ENCODE results near the gene MYBPC2.

The MYBPC2 gene

DNA sequence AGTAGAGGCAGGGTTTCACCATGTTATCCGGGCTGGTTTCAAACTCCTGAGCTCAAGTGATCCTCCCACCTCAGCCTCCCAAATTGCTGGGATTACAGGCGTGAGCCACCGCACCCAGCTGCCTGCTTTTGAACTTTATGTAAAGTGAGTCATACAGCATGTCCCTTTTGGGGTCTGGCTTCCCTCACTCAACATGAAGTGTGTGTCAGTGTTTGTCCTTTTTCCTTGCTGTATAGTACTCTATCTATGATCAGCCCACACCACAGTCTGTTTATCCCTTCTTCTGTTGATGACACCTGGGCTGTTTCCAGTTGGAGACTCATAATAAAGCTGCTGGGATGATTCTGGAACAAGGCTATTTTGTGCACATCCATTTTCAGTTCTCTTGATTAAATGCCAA is 11.9 kb upstream of the MYBPC2 start:
- Histone ChIP-seq H3K4me3 (no peak overlapping the region), H3K36me3 (ENCODE audit: insufficient read depth, low read length) (no peaks in the 10 kb centered on the region), H3K9ac (ENCODE audit: insufficient read length) (no peak overlapping the region), H3K27ac (no peak overlapping the region), H3K9me3 (ENCODE audit: low read depth, low read length) (no peaks in the 10 kb centered on the region)
- TF ChIP-seq POLR2AphosphoS5 (IDR thresholded peaks at IDR 0.05; ENCODE audit: borderline replicate concordance, low read depth, low read length) (no peak), FOXP2 (optimal IDR thresholded peaks at IDR 0.05; ENCODE audit: control extremely low read depth, extremely low read length, insufficient read depth) (no peak), EZH2 (IDR thresholded peaks at IDR 0.05) (no peak)
- DNase-seq (ENCODE audit: low read depth, low spot score) = no peak

DNA sequence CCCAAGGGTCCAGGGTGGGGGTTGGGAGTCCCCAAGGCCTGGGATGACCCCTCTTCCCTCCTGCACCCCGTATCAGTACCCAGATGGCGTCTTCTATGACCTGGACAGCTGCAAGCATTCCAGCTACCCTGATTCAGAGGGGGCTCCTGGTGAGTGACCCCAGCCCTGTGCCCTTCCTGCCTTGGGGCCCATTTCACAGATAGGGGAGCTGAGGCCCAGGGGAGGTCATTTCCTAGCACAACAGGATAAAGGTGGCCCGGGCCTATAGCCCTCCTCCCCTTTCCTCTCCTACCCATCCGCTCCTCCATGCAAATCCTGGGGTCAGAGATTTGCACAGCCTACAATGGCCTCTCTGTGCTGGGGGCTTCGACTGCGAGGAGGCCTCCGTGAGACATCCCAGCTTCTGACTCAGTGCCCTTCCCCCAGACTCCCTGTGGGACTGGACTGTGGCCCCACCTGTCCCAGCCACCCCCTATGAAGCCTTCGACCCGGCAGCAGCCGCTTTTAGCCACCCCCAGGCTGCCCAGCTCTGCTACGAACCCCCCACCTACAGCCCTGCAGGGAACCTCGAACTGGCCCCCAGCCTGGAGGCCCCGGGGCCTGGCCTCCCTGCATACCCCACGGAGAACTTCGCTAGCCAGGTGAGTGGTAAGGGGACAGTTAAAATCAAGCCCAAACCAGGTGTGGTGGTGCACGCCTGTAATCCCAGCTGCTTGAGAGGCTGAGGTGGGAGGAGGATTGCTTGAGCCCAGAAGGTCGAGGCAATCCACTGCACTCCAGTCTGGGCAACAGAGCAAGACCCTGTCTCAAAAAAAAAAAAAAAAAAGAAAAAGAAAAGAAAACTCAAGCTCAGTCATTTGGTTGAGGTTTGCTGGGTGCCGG is 10.1 kb upstream of the MYBPC2 start:
- Histone ChIP-seq H3K36me3 (ENCODE audit: insufficient read depth, low read length) (no peaks in the 10 kb centered on the region), H3K4me3 (no peak overlapping the region), H3K9ac (ENCODE audit: insufficient read length) (no peak overlapping the region), H3K27ac (no peak overlapping the region), H3K9me3 (ENCODE audit: low read depth, low read length) (no peaks in the 10 kb centered on the region)
- no peak for TF ChIP-seq FOXP2 (optimal IDR thresholded peaks at IDR 0.05; ENCODE audit: control extremely low read depth, extremely low read length, insufficient read depth)
- no peak for TF ChIP-seq EZH2 (IDR thresholded peaks at IDR 0.05)
- no peak for TF ChIP-seq POLR2AphosphoS5 (IDR thresholded peaks at IDR 0.05; ENCODE audit: borderline replicate concordance, low read depth, low read length)
- DNase-seq (ENCODE audit: low read depth, low spot score) = no peak

DNA sequence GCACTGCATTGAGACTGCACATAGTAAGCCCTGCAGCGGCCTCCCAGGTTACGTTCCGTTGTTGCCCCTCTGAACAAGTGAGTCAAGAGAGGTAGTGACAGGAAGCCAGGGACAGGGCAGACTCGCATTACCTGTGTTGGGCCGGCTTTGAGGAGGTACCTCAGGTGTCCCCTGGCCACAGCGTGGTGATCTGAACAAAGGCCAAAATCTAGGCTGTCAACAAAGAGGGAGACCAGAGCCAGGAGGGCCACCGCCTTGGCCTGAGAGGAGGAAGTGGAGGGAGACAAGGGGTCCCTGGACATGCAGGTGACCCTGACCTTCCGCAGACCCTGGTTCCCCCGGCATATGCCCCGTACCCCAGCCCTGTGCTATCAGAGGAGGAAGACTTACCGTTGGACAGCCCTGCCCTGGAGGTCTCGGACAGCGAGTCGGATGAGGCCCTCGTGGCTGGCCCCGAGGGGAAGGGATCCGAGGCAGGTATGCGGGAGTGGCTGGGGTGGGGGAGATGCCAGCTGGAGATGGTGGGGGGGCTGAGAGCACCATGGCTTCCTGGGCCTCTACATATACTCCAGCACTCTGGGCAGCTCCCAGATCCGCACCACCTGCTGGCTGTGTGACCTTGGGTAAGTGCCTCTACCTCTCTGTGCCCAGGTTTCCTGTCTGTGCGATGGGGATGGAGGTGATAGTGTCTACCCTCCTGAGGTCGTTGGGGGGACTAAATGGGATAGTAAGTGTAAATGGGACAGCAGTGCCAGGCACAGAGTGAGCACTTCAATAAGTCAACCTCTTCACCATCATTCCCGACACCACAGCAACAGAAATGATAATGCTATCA is 9.2 kb upstream of the MYBPC2 start:
- TF ChIP-seq EZH2 (IDR thresholded peaks at IDR 0.05) (no peak), FOXP2 (optimal IDR thresholded peaks at IDR 0.05; ENCODE audit: control extremely low read depth, extremely low read length, insufficient read depth) (no peak), POLR2AphosphoS5 (IDR thresholded peaks at IDR 0.05; ENCODE audit: borderline replicate concordance, low read depth, low read length) (no peak)
- no peaks in the 10 kb centered on the region for H3K9me3 ChIP-seq (ENCODE audit: low read depth, low read length)
- H3K9ac ChIP-seq (ENCODE audit: insufficient read length) = no peak overlapping the region
- no peak for DNase-seq (ENCODE audit: low read depth, low spot score)
- no peaks in the 10 kb centered on the region for H3K36me3 ChIP-seq (ENCODE audit: insufficient read depth, low read length)
- H3K4me3 ChIP-seq = no peak overlapping the region
- no peak overlapping the region for H3K27ac ChIP-seq

DNA sequence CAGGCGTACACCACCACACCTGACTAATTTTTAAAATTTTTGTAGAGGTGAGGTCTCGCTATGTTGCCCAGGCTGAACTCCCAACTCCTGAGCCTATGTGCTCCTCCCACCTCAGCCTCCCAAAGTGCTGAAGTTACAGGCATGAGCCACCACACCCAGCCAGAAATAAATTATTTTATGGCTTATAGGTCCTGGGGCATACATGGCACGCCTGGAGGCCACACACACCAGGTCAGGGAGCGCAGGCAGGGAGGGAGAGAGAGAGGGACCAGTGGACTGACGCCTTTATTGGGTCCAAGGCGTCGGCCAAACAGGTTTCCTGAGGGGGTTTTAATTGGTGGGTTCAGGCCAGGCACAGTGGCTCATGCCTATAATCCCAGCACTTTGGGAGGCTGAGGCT is 7.1 kb upstream of the MYBPC2 start:
- Histone ChIP-seq H3K9me3 (ENCODE audit: low read depth, low read length) (no peaks in the 10 kb centered on the region), H3K9ac (ENCODE audit: insufficient read length) (no peak overlapping the region), H3K4me3 (no peak overlapping the region), H3K27ac (no peak overlapping the region), H3K36me3 (ENCODE audit: insufficient read depth, low read length) (no peaks in the 10 kb centered on the region)
- TF ChIP-seq EZH2 (IDR thresholded peaks at IDR 0.05) (no peak), POLR2AphosphoS5 (IDR thresholded peaks at IDR 0.05; ENCODE audit: borderline replicate concordance, low read depth, low read length) (no peak), FOXP2 (optimal IDR thresholded peaks at IDR 0.05; ENCODE audit: control extremely low read depth, extremely low read length, insufficient read depth) (no peak)
- DNase-seq (ENCODE audit: low read depth, low spot score) = no peak

DNA sequence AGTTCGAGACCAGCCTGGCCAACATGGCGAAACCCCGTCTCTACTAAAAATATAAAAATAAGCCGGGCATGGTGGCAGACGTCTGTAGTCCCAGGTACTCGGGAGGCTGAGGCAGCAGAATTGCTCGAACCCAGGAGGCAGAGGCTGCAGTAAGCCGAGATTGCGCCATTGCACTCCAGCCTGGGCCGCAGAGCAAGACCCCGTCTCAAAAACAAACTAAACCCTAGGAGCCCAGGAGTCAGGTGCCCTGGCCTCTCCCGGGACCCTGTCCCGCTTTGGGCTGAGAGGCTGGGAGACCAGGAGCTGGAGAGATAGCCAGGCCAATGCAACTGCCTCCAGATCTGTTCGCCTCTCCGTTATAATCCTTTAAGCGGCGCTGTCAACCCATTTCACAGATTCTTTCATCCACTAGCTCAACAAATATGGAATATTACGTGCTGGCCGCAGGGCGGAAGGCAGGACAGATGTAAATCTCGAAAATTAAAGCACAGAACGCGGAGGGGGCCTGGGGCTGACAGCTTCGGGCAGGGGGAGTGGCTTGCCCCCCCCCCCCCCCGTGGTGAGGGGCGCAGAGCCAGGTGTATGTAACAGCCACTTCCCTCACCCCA is 5.3 kb upstream of the MYBPC2 start:
- peak overlapping the region; percentile 75 for H3K4me3 ChIP-seq
- TF ChIP-seq FOXP2 (optimal IDR thresholded peaks at IDR 0.05; ENCODE audit: control extremely low read depth, extremely low read length, insufficient read depth) = no peak
- TF ChIP-seq POLR2AphosphoS5 (IDR thresholded peaks at IDR 0.05; ENCODE audit: borderline replicate concordance, low read depth, low read length) = no peak
- TF ChIP-seq EZH2 (IDR thresholded peaks at IDR 0.05) = no peak
- no peaks in the 10 kb centered on the region for H3K9me3 ChIP-seq (ENCODE audit: low read depth, low read length)
- H3K9ac ChIP-seq (ENCODE audit: insufficient read length) = no peak overlapping the region
- no peak for DNase-seq (ENCODE audit: low read depth, low spot score)
- H3K27ac ChIP-seq = no peak overlapping the region
- no peaks in the 10 kb centered on the region for H3K36me3 ChIP-seq (ENCODE audit: insufficient read depth, low read length)

DNA sequence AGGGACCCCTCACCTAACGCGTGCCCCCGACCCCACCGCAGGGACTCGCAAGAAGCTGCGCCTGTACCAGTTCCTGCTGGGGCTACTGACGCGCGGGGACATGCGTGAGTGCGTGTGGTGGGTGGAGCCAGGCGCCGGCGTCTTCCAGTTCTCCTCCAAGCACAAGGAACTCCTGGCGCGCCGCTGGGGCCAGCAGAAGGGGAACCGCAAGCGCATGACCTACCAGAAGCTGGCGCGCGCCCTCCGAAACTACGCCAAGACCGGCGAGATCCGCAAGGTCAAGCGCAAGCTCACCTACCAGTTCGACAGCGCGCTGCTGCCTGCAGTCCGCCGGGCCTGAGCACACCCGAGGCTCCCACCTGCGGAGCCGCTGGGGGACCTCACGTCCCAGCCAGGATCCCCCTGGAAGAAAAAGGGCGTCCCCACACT is 4.7 kb upstream of the MYBPC2 start:
- Histone ChIP-seq H3K9ac (ENCODE audit: insufficient read length) (peak overlapping the region; percentile 64), H3K36me3 (ENCODE audit: insufficient read depth, low read length) (no peaks in the 10 kb centered on the region), H3K4me3 (peak overlapping the region; percentile 75), H3K27ac (no peak overlapping the region), H3K9me3 (ENCODE audit: low read depth, low read length) (no peaks in the 10 kb centered on the region)
- DNase-seq (ENCODE audit: low read depth, low spot score) = peak; percentile 28
- TF ChIP-seq POLR2AphosphoS5 (IDR thresholded peaks at IDR 0.05; ENCODE audit: borderline replicate concordance, low read depth, low read length) = peak; percentile 60; the same call in 1 of the 2 replicates
- no peak for TF ChIP-seq EZH2 (IDR thresholded peaks at IDR 0.05)

DNA sequence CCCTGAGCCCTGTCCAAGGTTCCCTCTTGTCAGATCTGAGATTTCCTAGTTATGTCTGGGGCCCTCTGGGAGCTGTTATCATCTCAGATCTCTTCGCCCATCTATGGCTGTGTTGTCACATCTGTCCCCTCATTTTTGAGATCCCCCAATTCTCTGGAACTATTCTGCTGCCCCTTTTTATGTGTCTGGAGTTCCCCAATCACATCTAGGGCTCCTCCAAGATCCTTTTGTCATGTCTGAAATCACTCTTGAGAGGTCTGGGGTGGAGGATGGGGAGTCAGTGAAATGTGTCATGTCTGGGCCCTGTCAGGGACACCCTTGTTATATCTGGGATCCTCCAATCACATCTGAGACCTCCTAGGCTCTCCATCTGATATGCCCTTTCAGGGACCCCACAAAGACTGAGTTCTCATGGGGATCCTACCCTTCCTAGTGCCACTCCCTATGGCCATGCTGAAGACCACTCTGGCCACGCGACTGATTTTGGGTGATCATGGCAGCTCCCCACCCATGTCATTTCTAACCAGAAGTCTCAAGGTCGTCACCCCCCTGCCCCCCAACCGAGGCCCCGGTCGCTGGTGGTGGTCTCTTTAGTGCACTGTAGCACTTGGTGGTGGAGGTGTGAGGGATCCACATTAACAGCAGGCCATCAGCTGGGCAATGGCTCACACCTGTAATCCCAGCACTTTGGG is 3.8 kb upstream of the MYBPC2 start:
- Histone ChIP-seq H3K9ac (ENCODE audit: insufficient read length) (peak overlapping the region; percentile 64), H3K27ac (no peak overlapping the region), H3K4me3 (peak overlapping the region; percentile 75), H3K36me3 (ENCODE audit: insufficient read depth, low read length) (no peaks in the 10 kb centered on the region), H3K9me3 (ENCODE audit: low read depth, low read length) (no peaks in the 10 kb centered on the region)
- no peak for DNase-seq (ENCODE audit: low read depth, low spot score)
- no peak for TF ChIP-seq POLR2AphosphoS5 (IDR thresholded peaks at IDR 0.05; ENCODE audit: borderline replicate concordance, low read depth, low read length)
- no peak for TF ChIP-seq EZH2 (IDR thresholded peaks at IDR 0.05)
- TF ChIP-seq FOXP2 (optimal IDR thresholded peaks at IDR 0.05; ENCODE audit: control extremely low read depth, extremely low read length, insufficient read depth) = no peak

Measured in SK-N-MC (cell line).